A549 (cell line): ENCODE results near the gene SPARC.

Experiments
- ESRRA ChIP-seq: fragments of 150-350 bp; IDR thresholded peaks from 2 replicates; pipeline ENCODE4 v1.6.1; 2014; ENCODE audit warnings: mild to moderate bottlenecking, low read length, borderline replicate concordance
- JUN ChIP-seq, 2 experiments: fragments of >200 bp; sonication (Bioruptor Twin); formaldehyde crosslinking; IDR thresholded peaks; 2 replicates in 1 of 2; 3 replicates in 1 of 2; pipeline ENCODE4 v1.6.1; 2016 to 2017
- MAFK ChIP-seq: fragments of 450-650 bp; IDR thresholded peaks from 2 replicates; pipeline ENCODE4 v1.6.1; 2014; ENCODE audit not compliant: partially characterized antibody
- NFE2L2 ChIP-seq: fragments of 150-350 bp; conservative IDR thresholded peaks from 2 replicates; pipeline ENCODE4 v1.6.1; 2014; ENCODE audit warnings: low read length
- NR3C1 ChIP-seq: fragments of >200 bp; sonication (Bioruptor Twin); formaldehyde crosslinking; IDR thresholded peaks from 3 replicates; pipeline ENCODE4 v1.6.1; 2017
- POLR2A ChIP-seq: IDR thresholded peaks from 2 replicates; pipeline ENCODE4 v1.6.1; 2012; ENCODE audit warnings: mild to moderate bottlenecking, low read length
- RAD21 ChIP-seq, 2 experiments: fragments of >200 bp in 1 of 2; sonication (Bioruptor Twin) in 1 of 2; formaldehyde crosslinking in 1 of 2; IDR thresholded peaks in 1 of 2; conservative IDR thresholded peaks in 1 of 2; 2 replicates in 1 of 2; 3 replicates in 1 of 2; pipeline ENCODE4 v1.6.1; 2012 to 2018; ENCODE audit warnings: inconsistent platforms in 1 of 2
- SREBF2 ChIP-seq: fragments of 450-650 bp; IDR thresholded peaks from 2 replicates; pipeline ENCODE4 v1.6.1; 2014; ENCODE audit warnings: mild to moderate bottlenecking, moderate library complexity
- TF ChIP-seq, protein P1 (sequence below): fragments of 200-600 bp; sonication (generic); IDR thresholded peaks from 2 replicates; pipeline ENCODE4 v1.6.1; 2016; ENCODE audit warnings: antibody characterized with exemption, mild to moderate bottlenecking, moderate library complexity
- TF ChIP-seq, protein P2 (sequence below): fragments of >200 bp; sonication (Bioruptor Twin); formaldehyde crosslinking; IDR thresholded peaks from 3 replicates; pipeline ENCODE4 v1.5.1; 2016
- TF ChIP-seq, protein P3 (sequence below): IDR thresholded peaks from 2 replicates; pipeline ENCODE4 v1.6.1; 2012; ENCODE audit warnings: low read depth, borderline replicate concordance
- TF ChIP-seq, protein P4 (sequence below): IDR thresholded peaks from 2 replicates; pipeline ENCODE4 v1.6.1; 2012
- TF ChIP-seq, protein P5 (sequence below): IDR thresholded peaks from 2 replicates; pipeline ENCODE4 v1.6.1; 2012

DNA sequence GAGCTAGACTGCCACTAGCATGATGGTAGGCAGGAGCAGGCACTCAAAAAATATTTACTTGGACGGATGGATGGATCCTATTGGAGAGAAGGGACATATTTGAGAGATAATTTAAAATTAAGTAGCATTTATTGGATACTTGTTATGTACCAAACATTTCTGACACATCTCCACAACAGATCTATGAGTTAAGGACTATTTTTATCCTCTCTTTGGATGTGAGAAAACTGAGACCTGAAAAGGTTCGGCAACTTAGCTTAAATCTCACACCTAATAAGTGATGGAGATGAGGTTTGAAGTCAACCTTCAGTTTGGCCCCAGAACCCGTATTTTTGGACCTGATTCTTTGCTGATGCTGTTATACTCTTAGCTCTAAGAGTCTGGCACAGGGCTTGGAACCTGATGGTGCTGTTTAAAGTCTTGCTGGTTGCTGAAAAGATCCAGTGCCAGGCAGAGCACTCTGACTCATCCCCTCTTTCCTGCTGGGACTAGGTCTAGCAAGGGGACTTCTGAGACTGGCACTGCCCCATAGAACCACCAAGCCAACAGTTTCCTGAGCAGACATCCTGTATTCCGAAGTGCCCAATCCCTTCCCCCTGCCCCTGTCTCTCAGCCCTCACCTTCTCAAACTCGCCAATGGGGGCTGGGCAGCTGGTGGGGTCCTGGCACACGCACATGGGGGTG lies 15.6 kb downstream of the SPARC start:
- TF ChIP-seq SREBF2 (no peak), NR3C1 (no peak), NFE2L2 (no peak), RAD21 (conservative IDR thresholded peaks at IDR 0.05 in 1 of 2, IDR thresholded peaks at IDR 0.05 in 1 of 2) (no peak), ESRRA (no peak), MAFK (no peak), POLR2A (no peak), JUN (IDR thresholded peaks at IDR 0.05) (no peak)
- TF ChIP-seq, protein P1, sequence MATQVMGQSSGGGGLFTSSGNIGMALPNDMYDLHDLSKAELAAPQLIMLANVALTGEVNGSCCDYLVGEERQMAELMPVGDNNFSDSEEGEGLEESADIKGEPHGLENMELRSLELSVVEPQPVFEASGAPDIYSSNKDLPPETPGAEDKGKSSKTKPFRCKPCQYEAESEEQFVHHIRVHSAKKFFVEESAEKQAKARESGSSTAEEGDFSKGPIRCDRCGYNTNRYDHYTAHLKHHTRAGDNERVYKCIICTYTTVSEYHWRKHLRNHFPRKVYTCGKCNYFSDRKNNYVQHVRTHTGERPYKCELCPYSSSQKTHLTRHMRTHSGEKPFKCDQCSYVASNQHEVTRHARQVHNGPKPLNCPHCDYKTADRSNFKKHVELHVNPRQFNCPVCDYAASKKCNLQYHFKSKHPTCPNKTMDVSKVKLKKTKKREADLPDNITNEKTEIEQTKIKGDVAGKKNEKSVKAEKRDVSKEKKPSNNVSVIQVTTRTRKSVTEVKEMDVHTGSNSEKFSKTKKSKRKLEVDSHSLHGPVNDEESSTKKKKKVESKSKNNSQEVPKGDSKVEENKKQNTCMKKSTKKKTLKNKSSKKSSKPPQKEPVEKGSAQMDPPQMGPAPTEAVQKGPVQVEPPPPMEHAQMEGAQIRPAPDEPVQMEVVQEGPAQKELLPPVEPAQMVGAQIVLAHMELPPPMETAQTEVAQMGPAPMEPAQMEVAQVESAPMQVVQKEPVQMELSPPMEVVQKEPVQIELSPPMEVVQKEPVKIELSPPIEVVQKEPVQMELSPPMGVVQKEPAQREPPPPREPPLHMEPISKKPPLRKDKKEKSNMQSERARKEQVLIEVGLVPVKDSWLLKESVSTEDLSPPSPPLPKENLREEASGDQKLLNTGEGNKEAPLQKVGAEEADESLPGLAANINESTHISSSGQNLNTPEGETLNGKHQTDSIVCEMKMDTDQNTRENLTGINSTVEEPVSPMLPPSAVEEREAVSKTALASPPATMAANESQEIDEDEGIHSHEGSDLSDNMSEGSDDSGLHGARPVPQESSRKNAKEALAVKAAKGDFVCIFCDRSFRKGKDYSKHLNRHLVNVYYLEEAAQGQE = no peak
- TF ChIP-seq, protein P2, sequence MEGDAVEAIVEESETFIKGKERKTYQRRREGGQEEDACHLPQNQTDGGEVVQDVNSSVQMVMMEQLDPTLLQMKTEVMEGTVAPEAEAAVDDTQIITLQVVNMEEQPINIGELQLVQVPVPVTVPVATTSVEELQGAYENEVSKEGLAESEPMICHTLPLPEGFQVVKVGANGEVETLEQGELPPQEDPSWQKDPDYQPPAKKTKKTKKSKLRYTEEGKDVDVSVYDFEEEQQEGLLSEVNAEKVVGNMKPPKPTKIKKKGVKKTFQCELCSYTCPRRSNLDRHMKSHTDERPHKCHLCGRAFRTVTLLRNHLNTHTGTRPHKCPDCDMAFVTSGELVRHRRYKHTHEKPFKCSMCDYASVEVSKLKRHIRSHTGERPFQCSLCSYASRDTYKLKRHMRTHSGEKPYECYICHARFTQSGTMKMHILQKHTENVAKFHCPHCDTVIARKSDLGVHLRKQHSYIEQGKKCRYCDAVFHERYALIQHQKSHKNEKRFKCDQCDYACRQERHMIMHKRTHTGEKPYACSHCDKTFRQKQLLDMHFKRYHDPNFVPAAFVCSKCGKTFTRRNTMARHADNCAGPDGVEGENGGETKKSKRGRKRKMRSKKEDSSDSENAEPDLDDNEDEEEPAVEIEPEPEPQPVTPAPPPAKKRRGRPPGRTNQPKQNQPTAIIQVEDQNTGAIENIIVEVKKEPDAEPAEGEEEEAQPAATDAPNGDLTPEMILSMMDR = no peak
- TF ChIP-seq, protein P3, sequence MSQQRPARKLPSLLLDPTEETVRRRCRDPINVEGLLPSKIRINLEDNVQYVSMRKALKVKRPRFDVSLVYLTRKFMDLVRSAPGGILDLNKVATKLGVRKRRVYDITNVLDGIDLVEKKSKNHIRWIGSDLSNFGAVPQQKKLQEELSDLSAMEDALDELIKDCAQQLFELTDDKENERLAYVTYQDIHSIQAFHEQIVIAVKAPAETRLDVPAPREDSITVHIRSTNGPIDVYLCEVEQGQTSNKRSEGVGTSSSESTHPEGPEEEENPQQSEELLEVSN = no peak
- TF ChIP-seq, protein P4, sequence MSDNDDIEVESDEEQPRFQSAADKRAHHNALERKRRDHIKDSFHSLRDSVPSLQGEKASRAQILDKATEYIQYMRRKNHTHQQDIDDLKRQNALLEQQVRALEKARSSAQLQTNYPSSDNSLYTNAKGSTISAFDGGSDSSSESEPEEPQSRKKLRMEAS = no peak
- TF ChIP-seq, protein P5, sequence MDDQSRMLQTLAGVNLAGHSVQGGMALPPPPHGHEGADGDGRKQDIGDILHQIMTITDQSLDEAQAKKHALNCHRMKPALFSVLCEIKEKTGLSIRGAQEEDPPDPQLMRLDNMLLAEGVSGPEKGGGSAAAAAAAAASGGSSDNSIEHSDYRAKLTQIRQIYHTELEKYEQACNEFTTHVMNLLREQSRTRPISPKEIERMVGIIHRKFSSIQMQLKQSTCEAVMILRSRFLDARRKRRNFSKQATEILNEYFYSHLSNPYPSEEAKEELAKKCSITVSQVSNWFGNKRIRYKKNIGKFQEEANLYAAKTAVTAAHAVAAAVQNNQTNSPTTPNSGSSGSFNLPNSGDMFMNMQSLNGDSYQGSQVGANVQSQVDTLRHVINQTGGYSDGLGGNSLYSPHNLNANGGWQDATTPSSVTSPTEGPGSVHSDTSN = no peak
